Midbrain (tissue), 1 donor: ENCODE data around the gene ITGA5.

ENCODE experiments used
- DNase-seq: peaks from one replicate; lab custom pipeline; 2025; lab: John Stamatoyannopoulos, UW

Gene ITGA5

GRCh38 chr12:54352891-54353874 is 65.9 kb downstream of the ITGA5 start:
- DNase-seq = peak; percentile 56

DNA sequence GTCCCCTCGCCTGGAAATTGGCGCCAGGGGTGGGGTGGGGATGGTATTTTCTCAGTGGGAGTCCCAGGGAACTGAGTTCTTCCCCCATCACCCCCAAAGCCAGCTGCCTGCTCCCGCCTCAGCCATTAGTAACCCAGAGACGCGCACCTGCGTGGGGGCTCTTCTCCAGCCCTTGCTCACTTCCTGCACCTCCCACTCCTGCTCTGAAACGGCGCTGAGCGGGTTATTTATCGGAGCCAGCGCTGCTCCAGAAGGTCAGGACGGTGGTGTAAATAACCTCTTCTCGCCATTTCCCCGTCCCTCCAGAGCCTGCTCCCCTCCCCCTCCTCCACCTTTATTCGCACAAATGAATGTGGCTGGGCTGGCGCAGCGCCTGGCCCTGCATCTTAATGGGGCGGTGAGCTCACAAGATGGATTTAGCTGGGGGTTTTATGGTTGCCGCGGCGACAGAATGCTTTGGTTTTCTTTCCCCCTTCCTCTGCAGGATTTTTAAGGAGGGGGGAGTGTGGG is 67.0 kb downstream of the ITGA5 start:
- peak; percentile 80 for DNase-seq

DNA sequence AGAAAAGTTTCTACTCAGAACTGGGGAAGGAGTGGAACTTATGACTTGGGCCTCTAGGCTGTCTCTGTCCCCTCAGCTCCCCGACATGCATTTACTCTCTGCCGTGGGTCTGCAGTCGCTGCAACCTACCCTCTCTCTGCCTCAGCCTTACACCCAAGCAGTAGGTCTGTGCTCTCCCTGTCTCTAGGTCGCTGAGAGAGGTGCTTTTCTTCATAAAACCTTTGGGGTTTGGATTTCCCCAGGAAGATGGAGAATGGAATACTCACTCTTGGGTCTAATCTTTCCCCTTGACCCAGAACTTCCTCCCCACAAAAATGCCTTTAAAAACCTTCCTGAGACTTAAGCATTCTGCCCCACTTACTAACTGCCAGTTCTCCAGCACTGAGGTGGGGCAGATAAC is 67.7 kb downstream of the ITGA5 start:
- DNase-seq = no peak

DNA sequence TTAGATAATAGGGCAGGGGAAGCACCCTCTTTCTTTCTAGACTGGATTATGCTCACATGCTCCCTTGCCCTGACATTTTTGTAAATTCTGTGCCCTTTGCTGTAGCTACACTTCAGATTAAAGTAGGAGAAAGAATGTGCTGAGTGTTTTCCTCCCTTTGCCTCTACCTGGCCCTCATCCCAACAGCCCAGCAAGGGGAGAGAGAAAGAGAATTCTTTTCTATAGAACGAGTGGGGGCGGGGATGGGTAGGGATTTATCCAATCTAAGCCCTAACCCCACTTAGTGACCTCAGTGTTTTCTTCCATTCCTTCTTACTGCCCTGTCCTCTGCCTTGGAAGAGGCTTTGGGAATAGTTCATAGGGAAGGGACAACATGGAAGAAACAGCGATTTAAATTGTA is 68.3 kb downstream of the ITGA5 start:
- DNase-seq = no peak

DNA sequence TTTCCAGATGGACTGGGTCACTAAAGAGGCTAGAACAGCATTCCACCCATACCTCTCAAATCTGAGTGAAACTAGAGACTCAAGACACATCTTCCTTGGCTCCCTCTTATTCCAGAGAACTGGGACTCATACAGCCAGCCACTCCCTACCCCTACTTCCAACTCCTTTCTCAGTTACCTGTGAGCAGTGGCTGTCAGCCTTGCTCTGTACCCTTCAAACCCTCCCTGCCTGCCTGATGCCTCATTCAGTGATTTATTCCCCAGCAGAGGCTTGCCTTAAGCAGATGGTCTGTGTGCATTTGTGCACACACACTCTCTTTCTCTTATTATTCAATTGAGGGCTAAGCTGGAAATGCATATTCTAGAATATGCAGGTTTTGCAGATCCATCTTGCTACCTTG is 69.4 kb downstream of the ITGA5 start:
- DNase-seq = no peak

GRCh38 chr12:54349036-54349435 is 70.0 kb downstream of the ITGA5 start:
- DNase-seq = no peak
